ENCODE data around the gene CXCL16.

DNA sequence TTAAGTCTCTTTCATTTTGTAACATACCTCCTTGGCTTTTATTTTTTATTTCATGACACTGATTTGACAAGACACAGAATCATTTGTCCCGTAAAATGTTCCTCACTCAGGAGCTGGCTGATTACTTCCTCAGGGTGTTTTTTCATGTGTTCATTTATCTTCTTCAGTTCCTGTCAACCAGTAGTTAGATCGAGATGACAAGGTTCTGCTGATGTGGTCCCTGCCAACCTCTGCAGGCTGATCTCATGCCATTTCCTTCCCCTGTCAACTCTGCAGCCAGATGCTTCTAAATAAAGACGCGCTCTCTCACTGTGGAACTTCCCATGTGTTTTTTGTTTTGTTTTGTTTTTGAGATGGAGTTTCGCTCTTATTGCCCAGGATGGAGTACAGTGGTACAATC, 8.1 kb upstream of the CXCL16 start:
- TF ChIP-seq, protein P1, sequence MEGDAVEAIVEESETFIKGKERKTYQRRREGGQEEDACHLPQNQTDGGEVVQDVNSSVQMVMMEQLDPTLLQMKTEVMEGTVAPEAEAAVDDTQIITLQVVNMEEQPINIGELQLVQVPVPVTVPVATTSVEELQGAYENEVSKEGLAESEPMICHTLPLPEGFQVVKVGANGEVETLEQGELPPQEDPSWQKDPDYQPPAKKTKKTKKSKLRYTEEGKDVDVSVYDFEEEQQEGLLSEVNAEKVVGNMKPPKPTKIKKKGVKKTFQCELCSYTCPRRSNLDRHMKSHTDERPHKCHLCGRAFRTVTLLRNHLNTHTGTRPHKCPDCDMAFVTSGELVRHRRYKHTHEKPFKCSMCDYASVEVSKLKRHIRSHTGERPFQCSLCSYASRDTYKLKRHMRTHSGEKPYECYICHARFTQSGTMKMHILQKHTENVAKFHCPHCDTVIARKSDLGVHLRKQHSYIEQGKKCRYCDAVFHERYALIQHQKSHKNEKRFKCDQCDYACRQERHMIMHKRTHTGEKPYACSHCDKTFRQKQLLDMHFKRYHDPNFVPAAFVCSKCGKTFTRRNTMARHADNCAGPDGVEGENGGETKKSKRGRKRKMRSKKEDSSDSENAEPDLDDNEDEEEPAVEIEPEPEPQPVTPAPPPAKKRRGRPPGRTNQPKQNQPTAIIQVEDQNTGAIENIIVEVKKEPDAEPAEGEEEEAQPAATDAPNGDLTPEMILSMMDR (IDR thresholded peaks at IDR 0.05 in 2 of 3, conservative IDR thresholded peaks at IDR 0.05 in 1 of 3; ENCODE audit: control insufficient read depth in 2 of 3, extremely low read depth in 1 of 3, insufficient read depth in 1 of 3, low read depth in 3 of 3, low read length in 3 of 3) = no peak
- TF ChIP-seq POLR2AphosphoS5 (IDR thresholded peaks at IDR 0.05; ENCODE audit: low read length) (no peak), GATAD2B (conservative IDR thresholded peaks at IDR 0.05; ENCODE audit: low read depth) (no peak), EP300 (IDR thresholded peaks at IDR 0.05; ENCODE audit: borderline replicate concordance in 1 of 2, control insufficient read depth in 1 of 2, low read depth in 2 of 2, low read length in 2 of 2) (no peak)
- TF ChIP-seq, protein P2, sequence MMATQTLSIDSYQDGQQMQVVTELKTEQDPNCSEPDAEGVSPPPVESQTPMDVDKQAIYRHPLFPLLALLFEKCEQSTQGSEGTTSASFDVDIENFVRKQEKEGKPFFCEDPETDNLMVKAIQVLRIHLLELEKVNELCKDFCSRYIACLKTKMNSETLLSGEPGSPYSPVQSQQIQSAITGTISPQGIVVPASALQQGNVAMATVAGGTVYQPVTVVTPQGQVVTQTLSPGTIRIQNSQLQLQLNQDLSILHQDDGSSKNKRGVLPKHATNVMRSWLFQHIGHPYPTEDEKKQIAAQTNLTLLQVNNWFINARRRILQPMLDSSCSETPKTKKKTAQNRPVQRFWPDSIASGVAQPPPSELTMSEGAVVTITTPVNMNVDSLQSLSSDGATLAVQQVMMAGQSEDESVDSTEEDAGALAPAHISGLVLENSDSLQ (IDR thresholded peaks at IDR 0.05) = peak; percentile 64
- TF ChIP-seq, protein P3, sequence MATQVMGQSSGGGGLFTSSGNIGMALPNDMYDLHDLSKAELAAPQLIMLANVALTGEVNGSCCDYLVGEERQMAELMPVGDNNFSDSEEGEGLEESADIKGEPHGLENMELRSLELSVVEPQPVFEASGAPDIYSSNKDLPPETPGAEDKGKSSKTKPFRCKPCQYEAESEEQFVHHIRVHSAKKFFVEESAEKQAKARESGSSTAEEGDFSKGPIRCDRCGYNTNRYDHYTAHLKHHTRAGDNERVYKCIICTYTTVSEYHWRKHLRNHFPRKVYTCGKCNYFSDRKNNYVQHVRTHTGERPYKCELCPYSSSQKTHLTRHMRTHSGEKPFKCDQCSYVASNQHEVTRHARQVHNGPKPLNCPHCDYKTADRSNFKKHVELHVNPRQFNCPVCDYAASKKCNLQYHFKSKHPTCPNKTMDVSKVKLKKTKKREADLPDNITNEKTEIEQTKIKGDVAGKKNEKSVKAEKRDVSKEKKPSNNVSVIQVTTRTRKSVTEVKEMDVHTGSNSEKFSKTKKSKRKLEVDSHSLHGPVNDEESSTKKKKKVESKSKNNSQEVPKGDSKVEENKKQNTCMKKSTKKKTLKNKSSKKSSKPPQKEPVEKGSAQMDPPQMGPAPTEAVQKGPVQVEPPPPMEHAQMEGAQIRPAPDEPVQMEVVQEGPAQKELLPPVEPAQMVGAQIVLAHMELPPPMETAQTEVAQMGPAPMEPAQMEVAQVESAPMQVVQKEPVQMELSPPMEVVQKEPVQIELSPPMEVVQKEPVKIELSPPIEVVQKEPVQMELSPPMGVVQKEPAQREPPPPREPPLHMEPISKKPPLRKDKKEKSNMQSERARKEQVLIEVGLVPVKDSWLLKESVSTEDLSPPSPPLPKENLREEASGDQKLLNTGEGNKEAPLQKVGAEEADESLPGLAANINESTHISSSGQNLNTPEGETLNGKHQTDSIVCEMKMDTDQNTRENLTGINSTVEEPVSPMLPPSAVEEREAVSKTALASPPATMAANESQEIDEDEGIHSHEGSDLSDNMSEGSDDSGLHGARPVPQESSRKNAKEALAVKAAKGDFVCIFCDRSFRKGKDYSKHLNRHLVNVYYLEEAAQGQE (IDR thresholded peaks at IDR 0.05; ENCODE audit: low read depth, low read length) = no peak

Data from GM12878 (cell line).